Coronary artery (tissue), 2 donors: ENCODE measurements around the gene ARHGEF1.
A peak's percentile ranks its signal among the peaks of the same experiment; 100 is the strongest.

Experiments
- DNase-seq: peaks from one replicate; pipeline ENCODE4 v3.0.0-alpha.2; 2017; ENCODE audit warnings: low spot score
- H3K27ac ChIP-seq, 2 donors: fragments of 200-600 bp; sonication (generic); one replicate each; pipeline ENCODE4 v1.5.1; 2016 to 2019
- H3K4me3 ChIP-seq: fragments of 200-600 bp; sonication (generic); 2 replicates; pipeline ENCODE4 v1.5.1; 2016; ENCODE audit warnings: mild to moderate bottlenecking, moderate library complexity
- CTCF ChIP-seq: fragments of 200-600 bp; sonication (generic); IDR thresholded peaks from one replicate; pipeline ENCODE4 v1.5.1; 2019; ENCODE audit warnings: antibody characterized with exemption

The ARHGEF1 gene

GRCh38 chr19:41930322-41930722 is 47.3 kb downstream of the ARHGEF1 start:
- TF ChIP-seq CTCF = no peak
- H3K27ac ChIP-seq = no peak overlapping the region
- no peak overlapping the region for H3K4me3 ChIP-seq
- DNase-seq = no peak

- no peak for DNase-seq
- no peak overlapping the region for H3K4me3 ChIP-seq
- no peak overlapping the region for H3K27ac ChIP-seq
- no peak for TF ChIP-seq CTCF
These were observed 48.1 kb downstream of the ARHGEF1 start for GRCh38 chr19:41930926-41931592.

GRCh38 chr19:41932259-41932719 is 49.3 kb downstream of the ARHGEF1 start:
- no peak for TF ChIP-seq CTCF
- H3K27ac ChIP-seq = no peak overlapping the region
- H3K4me3 ChIP-seq = no peak overlapping the region
- DNase-seq = no peak

GRCh38 chr19:41932720-41933332 is 49.8 kb downstream of the ARHGEF1 start:
- Histone ChIP-seq H3K27ac (no peak overlapping the region), H3K4me3 (no peak overlapping the region)
- DNase-seq = no peak
- TF ChIP-seq CTCF = no peak

- Histone ChIP-seq H3K4me3 (no peak overlapping the region), H3K27ac (no peak overlapping the region)
- no peak for DNase-seq
- TF ChIP-seq CTCF = no peak
These were observed 50.9 kb downstream of the ARHGEF1 start for GRCh38 chr19:41933693-41934426.

- DNase-seq = no peak
- Histone ChIP-seq H3K4me3 (no peak overlapping the region), H3K27ac (no peak overlapping the region)
- TF ChIP-seq CTCF = peak; percentile 63
These were observed 51.9 kb downstream of the ARHGEF1 start for GRCh38 chr19:41934849-41935374.
